ENCODE results near the gene NOS3. TPM values are rescaled to one million over a fixed set of nuclear protein-coding genes. Genes with fewer than 3 reads are reported as not detected.

Gene NOS3
- total RNA-seq, 1 donor from 2014 or later: 12.8 TPM

GRCh38 chr7:150947761-150948651, 42.8 kb upstream of the NOS3 start:
- Mint-ChIP-seq H3K4me3 (no peak overlapping the region), H3K27ac (no peak overlapping the region), H3K9me3 (no peaks in the 10 kb centered on the region), H3K27me3 (ENCODE audit: insufficient read depth) (peaks cover 17% of the 10 kb centered on the region), H3K36me3 (ENCODE audit: low read depth) (no peaks in the 10 kb centered on the region), H3K4me1 (ENCODE audit: low read depth) (no peaks in the 10 kb centered on the region)
- intact Hi-C loops (cut with micrococcal nuclease): no loop called here
- no peak for DNase-seq (ENCODE audit: low spot score)

GRCh38 chr7:150948791-150949251, 42.0 kb upstream of the NOS3 start:
- Mint-ChIP-seq H3K27me3 (ENCODE audit: insufficient read depth) (peaks cover 19% of the 10 kb centered on the region), H3K9me3 (no peaks in the 10 kb centered on the region), H3K4me1 (ENCODE audit: low read depth) (no peaks in the 10 kb centered on the region), H3K36me3 (ENCODE audit: low read depth) (no peaks in the 10 kb centered on the region), H3K4me3 (no peak overlapping the region), H3K27ac (no peak overlapping the region)
- intact Hi-C loops (cut with micrococcal nuclease): no loop called here
- DNase-seq (ENCODE audit: low spot score): no peak

GRCh38 chr7:150949564-150949963, 41.3 kb upstream of the NOS3 start:
- intact Hi-C loops (cut with micrococcal nuclease): no loop called here
- no peak for DNase-seq (ENCODE audit: low spot score)
- Mint-ChIP-seq H3K36me3 (ENCODE audit: low read depth) (no peaks in the 10 kb centered on the region), H3K9me3 (no peaks in the 10 kb centered on the region), H3K4me1 (ENCODE audit: low read depth) (no peaks in the 10 kb centered on the region), H3K4me3 (no peak overlapping the region), H3K27ac (no peak overlapping the region), H3K27me3 (ENCODE audit: insufficient read depth) (peaks cover 20% of the 10 kb centered on the region)

- H3K27me3 Mint-ChIP-seq (ENCODE audit: insufficient read depth): peaks cover 21% of the 10 kb centered on the region
- H3K4me1 Mint-ChIP-seq (ENCODE audit: low read depth): no peaks in the 10 kb centered on the region
- no peak overlapping the region for H3K4me3 Mint-ChIP-seq
- intact Hi-C loops (cut with micrococcal nuclease): no loop called here
- DNase-seq (ENCODE audit: low spot score): no peak
- H3K36me3 Mint-ChIP-seq (ENCODE audit: low read depth): no peaks in the 10 kb centered on the region
- no peaks in the 10 kb centered on the region for H3K9me3 Mint-ChIP-seq
- H3K27ac Mint-ChIP-seq: no peak overlapping the region
Measured at GRCh38 chr7:150949971-150950491, 40.8 kb upstream of the NOS3 start.

- Mint-ChIP-seq H3K27me3 (ENCODE audit: insufficient read depth) (peaks cover 17% of the 10 kb centered on the region), H3K9me3 (no peaks in the 10 kb centered on the region), H3K4me1 (ENCODE audit: low read depth) (no peaks in the 10 kb centered on the region), H3K27ac (no peak overlapping the region), H3K36me3 (ENCODE audit: low read depth) (no peaks in the 10 kb centered on the region), H3K4me3 (no peak overlapping the region)
- intact Hi-C loops (cut with micrococcal nuclease): no loop called here
- no peak for DNase-seq (ENCODE audit: low spot score)
Measured at GRCh38 chr7:150950496-150951180, 40.2 kb upstream of the NOS3 start.

- no peak for DNase-seq (ENCODE audit: low spot score)
- H3K9me3 Mint-ChIP-seq: no peaks in the 10 kb centered on the region
- peaks cover 20% of the 10 kb centered on the region for H3K27me3 Mint-ChIP-seq (ENCODE audit: insufficient read depth)
- no peak overlapping the region for H3K4me3 Mint-ChIP-seq
- no peaks in the 10 kb centered on the region for H3K4me1 Mint-ChIP-seq (ENCODE audit: low read depth)
- no peaks in the 10 kb centered on the region for H3K36me3 Mint-ChIP-seq (ENCODE audit: low read depth)
- no peak overlapping the region for H3K27ac Mint-ChIP-seq
- intact Hi-C loops (cut with micrococcal nuclease): no loop called here
Measured at GRCh38 chr7:150951181-150951520, 39.7 kb upstream of the NOS3 start.

- H3K27me3 Mint-ChIP-seq (ENCODE audit: insufficient read depth): peaks cover 16% of the 10 kb centered on the region
- no peak overlapping the region for H3K4me3 Mint-ChIP-seq
- no peaks in the 10 kb centered on the region for H3K36me3 Mint-ChIP-seq (ENCODE audit: low read depth)
- DNase-seq (ENCODE audit: low spot score): no peak
- H3K27ac Mint-ChIP-seq: no peak overlapping the region
- H3K9me3 Mint-ChIP-seq: no peaks in the 10 kb centered on the region
- H3K4me1 Mint-ChIP-seq (ENCODE audit: low read depth): no peaks in the 10 kb centered on the region
- intact Hi-C loops (cut with micrococcal nuclease): no loop called here
Measured at GRCh38 chr7:150951521-150951920, 39.3 kb upstream of the NOS3 start.

- Mint-ChIP-seq H3K9me3 (no peaks in the 10 kb centered on the region), H3K4me3 (no peak overlapping the region), H3K27ac (no peak overlapping the region), H3K36me3 (ENCODE audit: low read depth) (no peaks in the 10 kb centered on the region), H3K27me3 (ENCODE audit: insufficient read depth) (peaks cover 23% of the 10 kb centered on the region), H3K4me1 (ENCODE audit: low read depth) (no peaks in the 10 kb centered on the region)
- no peak for DNase-seq (ENCODE audit: low spot score)
- intact Hi-C loops (cut with micrococcal nuclease): no loop called here
Measured at GRCh38 chr7:150952331-150953050, 38.3 kb upstream of the NOS3 start.

GRCh38 chr7:150953061-150953997, 37.5 kb upstream of the NOS3 start:
- no peak for DNase-seq (ENCODE audit: low spot score)
- H3K36me3 Mint-ChIP-seq (ENCODE audit: low read depth): no peaks in the 10 kb centered on the region
- intact Hi-C loops (cut with micrococcal nuclease): no loop called here
- H3K9me3 Mint-ChIP-seq: no peaks in the 10 kb centered on the region
- peaks cover 24% of the 10 kb centered on the region for H3K27me3 Mint-ChIP-seq (ENCODE audit: insufficient read depth)
- no peak overlapping the region for H3K27ac Mint-ChIP-seq
- no peak overlapping the region for H3K4me3 Mint-ChIP-seq
- no peaks in the 10 kb centered on the region for H3K4me1 Mint-ChIP-seq (ENCODE audit: low read depth)

- Mint-ChIP-seq H3K36me3 (ENCODE audit: low read depth) (no peaks in the 10 kb centered on the region), H3K27ac (no peak overlapping the region), H3K9me3 (no peaks in the 10 kb centered on the region), H3K4me3 (no peak overlapping the region), H3K27me3 (ENCODE audit: insufficient read depth) (peaks cover 32% of the 10 kb centered on the region), H3K4me1 (ENCODE audit: low read depth) (no peaks in the 10 kb centered on the region)
- intact Hi-C loops (cut with micrococcal nuclease): no loop called here
- DNase-seq (ENCODE audit: low spot score): no peak
Measured at GRCh38 chr7:150954201-150954985, 36.4 kb upstream of the NOS3 start.

GRCh38 chr7:150954986-150955518, 35.8 kb upstream of the NOS3 start:
- Mint-ChIP-seq H3K27me3 (ENCODE audit: insufficient read depth) (peaks cover 34% of the 10 kb centered on the region), H3K27ac (no peak overlapping the region), H3K9me3 (no peaks in the 10 kb centered on the region), H3K4me1 (ENCODE audit: low read depth) (no peaks in the 10 kb centered on the region), H3K4me3 (no peak overlapping the region), H3K36me3 (ENCODE audit: low read depth) (no peaks in the 10 kb centered on the region)
- no peak for DNase-seq (ENCODE audit: low spot score)
- intact Hi-C loops (cut with micrococcal nuclease): no loop called here
